ENCODE measurements around the gene ATXN7L1.

- TF ChIP-seq, protein P1, sequence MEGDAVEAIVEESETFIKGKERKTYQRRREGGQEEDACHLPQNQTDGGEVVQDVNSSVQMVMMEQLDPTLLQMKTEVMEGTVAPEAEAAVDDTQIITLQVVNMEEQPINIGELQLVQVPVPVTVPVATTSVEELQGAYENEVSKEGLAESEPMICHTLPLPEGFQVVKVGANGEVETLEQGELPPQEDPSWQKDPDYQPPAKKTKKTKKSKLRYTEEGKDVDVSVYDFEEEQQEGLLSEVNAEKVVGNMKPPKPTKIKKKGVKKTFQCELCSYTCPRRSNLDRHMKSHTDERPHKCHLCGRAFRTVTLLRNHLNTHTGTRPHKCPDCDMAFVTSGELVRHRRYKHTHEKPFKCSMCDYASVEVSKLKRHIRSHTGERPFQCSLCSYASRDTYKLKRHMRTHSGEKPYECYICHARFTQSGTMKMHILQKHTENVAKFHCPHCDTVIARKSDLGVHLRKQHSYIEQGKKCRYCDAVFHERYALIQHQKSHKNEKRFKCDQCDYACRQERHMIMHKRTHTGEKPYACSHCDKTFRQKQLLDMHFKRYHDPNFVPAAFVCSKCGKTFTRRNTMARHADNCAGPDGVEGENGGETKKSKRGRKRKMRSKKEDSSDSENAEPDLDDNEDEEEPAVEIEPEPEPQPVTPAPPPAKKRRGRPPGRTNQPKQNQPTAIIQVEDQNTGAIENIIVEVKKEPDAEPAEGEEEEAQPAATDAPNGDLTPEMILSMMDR (IDR thresholded peaks at IDR 0.05) = no peak
- TF ChIP-seq POLR2A (IDR thresholded peaks at IDR 0.05) = no peak
Observed at GRCh38 chr7:105661625-105662024, 214.8 kb downstream of the ATXN7L1 start.
